Osteocyte (in vitro differentiated cells): ENCODE measurements around the gene MTA1. TPM values are rescaled to one million over a fixed set of nuclear protein-coding genes. Genes with fewer than 3 reads are reported as not detected.

Experiments
- DNase-seq: peaks from one replicate; pipeline ENCODE4 v3.0.0; 2021; ENCODE audit warnings: mixed read lengths; ENCODE audit not compliant: unreplicated experiment; ENCODE audit errors: extremely low spot score
- H3K27ac Mint-ChIP-seq: one replicate; pipeline ENCODE4 v1.8.0; 2021; ENCODE audit warnings: mild to moderate bottlenecking, mixed read lengths; ENCODE audit not compliant: unreplicated experiment
- H3K27me3 Mint-ChIP-seq: one replicate; pipeline ENCODE4 v1.8.0; 2021; ENCODE audit warnings: mixed read lengths; ENCODE audit not compliant: unreplicated experiment
- H3K36me3 Mint-ChIP-seq: one replicate; pipeline ENCODE4 v1.8.0; 2021; ENCODE audit warnings: mixed read lengths; ENCODE audit not compliant: unreplicated experiment
- H3K4me1 Mint-ChIP-seq: one replicate; pipeline ENCODE4 v1.8.0; 2021; ENCODE audit warnings: mixed read lengths; ENCODE audit not compliant: unreplicated experiment
- H3K4me3 Mint-ChIP-seq: one replicate; pipeline ENCODE4 v1.8.0; 2021; ENCODE audit warnings: mild to moderate bottlenecking, moderate library complexity, mixed read lengths; ENCODE audit not compliant: unreplicated experiment
- H3K9me3 Mint-ChIP-seq: one replicate; pipeline ENCODE4 v1.8.0; 2021; ENCODE audit warnings: mixed read lengths; ENCODE audit not compliant: unreplicated experiment
- CTCF ChIP-seq: fragments of 200-600 bp; sonication (generic); IDR thresholded peaks from 2 replicates; pipeline ENCODE4 v1.5.0; 2021; ENCODE audit warnings: antibody characterized with exemption, mild to moderate bottlenecking, moderate library complexity
- total RNA-seq: library from RNA; stranded (reverse); gene quantifications from 2 replicates; pipeline ENCODE4 v1.2.1, GENCODE V29; 2021

MTA1 gene
- total RNA-seq, 1 donor from 2014 or later = 132 TPM

DNA sequence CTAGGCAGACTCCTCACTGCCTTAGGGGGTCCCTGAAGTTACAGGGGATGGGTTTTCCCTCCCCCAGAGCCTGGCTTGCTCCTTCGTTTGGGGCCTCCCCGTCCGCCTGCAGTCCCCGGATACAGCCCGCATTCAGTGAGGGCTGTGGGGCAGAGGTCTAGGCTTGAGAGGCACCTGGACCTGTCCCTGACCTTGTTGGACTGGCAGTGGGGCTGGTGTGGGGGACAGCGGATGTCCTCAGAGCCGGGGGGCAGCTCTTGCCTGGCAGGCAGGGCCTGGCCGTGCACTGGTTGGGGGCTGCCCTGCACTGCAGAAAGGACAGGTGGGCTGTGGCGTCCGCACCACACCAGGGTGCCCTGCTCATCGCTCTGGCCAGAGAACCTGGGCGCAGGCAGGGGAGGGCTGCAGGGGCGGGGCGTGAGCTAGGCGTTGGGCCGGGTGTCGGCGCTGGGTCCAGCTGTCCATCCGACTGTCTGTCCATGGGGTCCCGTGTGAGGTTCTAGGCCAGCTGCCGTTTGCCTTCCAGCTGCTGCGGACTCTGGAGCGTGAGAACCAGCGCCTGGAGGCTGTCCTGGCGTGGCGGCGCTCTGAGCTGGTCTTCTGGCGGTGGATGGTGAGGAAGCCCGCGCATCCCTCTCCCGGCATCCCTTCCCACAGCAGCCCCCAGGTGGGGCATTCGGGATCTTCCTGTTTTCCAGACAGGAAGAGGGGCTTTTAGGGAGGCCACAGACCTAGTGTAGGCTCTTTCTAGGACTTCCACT, 77.4 kb downstream of the MTA1 start:
- H3K27ac Mint-ChIP-seq = no peak overlapping the region
- no peaks in the 10 kb centered on the region for H3K9me3 Mint-ChIP-seq
- no peaks in the 10 kb centered on the region for H3K36me3 Mint-ChIP-seq
- no peak overlapping the region for H3K4me3 Mint-ChIP-seq
- peaks cover 7% of the 10 kb centered on the region for H3K4me1 Mint-ChIP-seq
- peak; percentile 83 for DNase-seq
- no peaks in the 10 kb centered on the region for H3K27me3 Mint-ChIP-seq
- no peak for TF ChIP-seq CTCF

DNA sequence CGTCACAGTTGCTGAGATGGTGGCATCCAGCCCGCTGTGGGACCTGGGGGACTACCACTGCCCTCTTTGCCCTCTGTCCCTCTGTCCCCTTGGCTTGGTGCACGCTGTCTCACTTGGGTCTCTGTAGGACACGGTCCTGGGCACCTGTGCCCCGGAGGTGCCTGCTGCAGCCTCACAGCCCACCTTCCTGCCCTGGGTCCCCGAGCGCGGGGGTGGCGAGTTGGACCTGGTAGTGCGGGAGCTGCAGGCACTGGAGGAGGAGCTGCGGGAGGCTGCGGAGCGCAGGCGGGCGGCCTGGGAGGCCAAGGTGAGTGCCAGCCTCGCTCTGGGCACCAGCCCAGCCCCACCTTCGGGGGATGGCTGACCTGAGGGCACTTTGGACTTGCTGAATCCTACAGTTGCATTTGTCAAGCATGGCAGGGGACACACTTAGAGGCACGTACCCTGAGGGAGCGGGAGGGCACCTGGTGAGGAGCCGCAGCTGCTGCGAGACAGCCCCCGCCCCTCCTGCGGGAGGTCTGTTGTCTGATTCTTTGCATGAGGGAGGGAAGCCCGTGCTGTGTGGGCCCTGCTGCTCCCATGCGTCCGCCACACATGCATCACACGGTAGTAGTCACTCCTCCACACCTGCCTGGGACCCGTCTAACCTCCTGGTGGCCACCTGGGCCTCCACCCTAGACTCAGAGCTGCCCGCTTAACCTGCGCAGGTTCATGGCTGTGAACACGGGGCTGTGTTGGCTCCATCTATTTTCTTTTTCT, 78.2 kb downstream of the MTA1 start:
- DNase-seq = no peak
- no peaks in the 10 kb centered on the region for H3K9me3 Mint-ChIP-seq
- H3K36me3 Mint-ChIP-seq = no peaks in the 10 kb centered on the region
- H3K4me3 Mint-ChIP-seq = no peak overlapping the region
- H3K4me1 Mint-ChIP-seq = peaks cover 6% of the 10 kb centered on the region
- H3K27me3 Mint-ChIP-seq = no peaks in the 10 kb centered on the region
- no peak overlapping the region for H3K27ac Mint-ChIP-seq
- no peak for TF ChIP-seq CTCF

- no peak for DNase-seq
- Mint-ChIP-seq H3K4me3 (no peak overlapping the region), H3K4me1 (peaks cover 4% of the 10 kb centered on the region), H3K36me3 (no peaks in the 10 kb centered on the region), H3K9me3 (no peaks in the 10 kb centered on the region), H3K27me3 (no peaks in the 10 kb centered on the region), H3K27ac (no peak overlapping the region)
- no peak for TF ChIP-seq CTCF
These were observed 79.0 kb downstream of the MTA1 start for GRCh38 chr14:105498430-105499255.

DNA sequence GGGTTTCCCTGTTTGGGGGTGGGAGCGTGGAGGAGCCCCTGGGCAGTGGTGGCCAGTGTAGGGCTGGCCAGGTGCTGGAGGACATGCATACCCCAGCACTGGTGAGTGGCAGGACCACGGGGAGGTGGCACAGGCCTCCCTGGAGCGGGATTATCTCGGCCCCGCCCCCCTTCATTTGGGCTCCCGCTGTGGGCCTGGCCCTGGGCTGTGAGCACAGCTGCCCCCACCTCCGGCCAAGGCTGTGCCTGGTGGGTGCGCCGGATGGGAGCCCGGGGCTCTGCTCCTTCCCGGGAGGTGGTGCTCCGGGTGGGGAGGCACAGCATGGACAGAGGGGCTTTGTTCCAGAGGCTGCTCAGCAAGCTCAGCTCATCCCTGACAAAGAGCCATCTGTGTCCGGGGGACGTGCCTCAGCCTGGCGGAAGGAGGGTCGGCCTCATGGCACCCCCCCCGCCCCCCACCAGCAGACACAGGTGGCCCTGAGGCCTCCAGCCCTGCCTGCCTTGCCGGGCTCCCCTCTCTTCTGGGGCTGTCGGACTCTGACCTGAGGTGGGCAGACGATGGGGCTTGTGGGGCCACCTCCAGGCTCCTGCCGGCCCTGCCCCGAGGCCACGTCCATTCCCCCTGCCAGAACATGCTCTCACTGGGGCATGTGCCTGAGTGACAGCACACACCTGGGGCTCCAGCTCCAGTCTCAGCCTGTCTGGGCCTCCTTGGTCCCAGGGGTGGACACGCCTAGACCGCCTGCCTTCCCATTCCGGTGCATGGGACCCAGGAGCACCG, 79.8 kb downstream of the MTA1 start:
- no peak for TF ChIP-seq CTCF
- H3K36me3 Mint-ChIP-seq = no peaks in the 10 kb centered on the region
- no peaks in the 10 kb centered on the region for H3K27me3 Mint-ChIP-seq
- no peak overlapping the region for H3K4me3 Mint-ChIP-seq
- no peaks in the 10 kb centered on the region for H3K9me3 Mint-ChIP-seq
- no peak overlapping the region for H3K27ac Mint-ChIP-seq
- peaks cover 4% of the 10 kb centered on the region for H3K4me1 Mint-ChIP-seq
- peak; percentile 86 for DNase-seq
